T-helper 17 cell (primary cell): ENCODE data around the gene TUBA4B. TPM values are rescaled to one million over a fixed set of nuclear protein-coding genes. Genes with fewer than 3 reads are reported as not detected.
"Not testable (repeated sequence)": the region's sequence is repeated elsewhere in the genome, so short reads cannot be mapped to it uniquely, and the experiment has no call there.

Source experiments
- ATAC-seq: fragments of 150-1000 bp; cut with Tn5 transposase; 2 replicates; pipeline ENCODE4 v1.10.0; 2021; ENCODE audit warnings: mild to moderate bottlenecking, moderate library complexity
- DNase-seq, 3 donors: peaks; one replicate each; pipeline versions ENCODE4 v3.0.0 to v3.0.0-alpha.2; 2020 to 2021
- H3K9me3 ChIP-seq: one replicate; pipeline ENCODE4 v1.7.0; 2013; ENCODE audit warnings: low read length, mild to moderate bottlenecking; ENCODE audit not compliant: control insufficient read depth, poor library complexity, severe bottlenecking
- H3K27ac Mint-ChIP-seq: one replicate; pipeline ENCODE4 v1.8.0; 2022; ENCODE audit warnings: mild to moderate bottlenecking, moderate library complexity, mixed read lengths
- H3K27me3 Mint-ChIP-seq: one replicate; pipeline ENCODE4 v1.8.0; 2022; ENCODE audit warnings: mixed read lengths
- H3K36me3 Mint-ChIP-seq: one replicate; pipeline ENCODE4 v1.8.0; 2022; ENCODE audit warnings: low read depth, mixed read lengths
- H3K4me1 Mint-ChIP-seq: one replicate; pipeline ENCODE4 v1.8.0; 2022; ENCODE audit warnings: mild to moderate bottlenecking, mixed read lengths
- H3K4me3 Mint-ChIP-seq: one replicate; pipeline ENCODE4 v1.8.0; 2022; ENCODE audit warnings: mild to moderate bottlenecking, moderate library complexity, mixed read lengths
- total RNA-seq, 4 donors: library from RNA in 2 of 4; stranded (reverse) in 2 of 4; gene quantifications; one replicate each; pipeline ENCODE4 v1.2.3 and lab custom pipeline; 2022 to 2026

Gene TUBA4B
- total RNA-seq, 2 donors from 2014 or later = not detected

DNA sequence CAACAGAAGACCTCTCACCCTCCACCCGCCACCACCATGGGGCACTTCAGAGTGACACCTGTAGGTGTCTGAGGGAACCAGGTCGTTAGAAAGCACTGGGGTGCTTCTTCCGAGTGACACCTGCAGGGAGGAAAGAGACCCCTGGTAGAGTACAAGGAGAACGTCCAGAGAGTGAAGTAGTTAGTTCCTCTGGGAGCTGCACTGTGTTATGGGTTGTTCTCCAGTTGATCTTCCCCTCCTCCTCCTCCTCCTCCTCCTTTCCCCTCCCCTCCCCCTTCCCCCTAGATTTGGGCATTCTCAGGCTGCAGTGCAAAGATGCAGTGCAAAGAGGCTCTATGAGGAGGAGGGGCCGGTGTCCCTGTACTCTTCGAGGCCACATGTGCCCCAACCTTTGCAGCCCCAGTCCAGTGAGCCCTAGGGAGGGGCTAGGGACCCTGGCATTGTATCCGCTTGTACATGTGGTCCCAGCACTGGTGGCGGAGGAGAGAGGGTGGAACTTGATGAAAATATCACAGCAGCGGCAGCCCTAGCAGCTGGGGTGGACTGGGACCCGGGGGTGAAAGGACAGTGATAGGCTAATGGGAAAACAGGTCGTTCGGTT, 27.0 kb downstream of the TUBA4B start:
- peak overlapping the region; percentile 97 for H3K4me3 Mint-ChIP-seq
- peaks cover 6% of the 10 kb centered on the region for H3K36me3 Mint-ChIP-seq
- ATAC-seq (no peak), DNase-seq (no peak)
- H3K27me3 Mint-ChIP-seq = no peaks in the 10 kb centered on the region
- H3K27ac Mint-ChIP-seq = peak overlapping the region; percentile 96
- H3K4me1 Mint-ChIP-seq = peaks cover 28% of the 10 kb centered on the region
- H3K9me3 ChIP-seq = no peaks in the 10 kb centered on the region

DNA sequence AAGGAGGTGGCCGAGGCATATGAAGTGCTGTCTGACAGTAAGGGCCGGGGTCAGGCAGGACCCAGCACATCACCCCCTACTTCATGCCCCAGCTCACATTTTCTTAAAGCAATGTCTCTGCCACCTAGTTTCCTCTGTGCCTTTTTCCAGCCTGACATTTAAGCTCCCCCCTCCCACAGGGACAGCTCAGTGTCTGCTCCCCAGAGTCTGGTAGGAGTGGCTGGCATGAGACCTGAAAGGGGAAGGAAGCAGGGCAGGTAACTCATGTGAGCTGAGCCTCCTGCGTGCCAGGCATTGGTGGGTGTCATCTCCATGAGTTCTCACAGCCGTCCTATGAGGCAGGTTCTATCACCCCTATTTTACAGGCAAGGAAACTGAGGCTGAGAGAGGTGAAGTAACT, 27.6 kb downstream of the TUBA4B start:
- ATAC-seq (no peak), DNase-seq (no peak)
- Mint-ChIP-seq H3K4me3 (peak overlapping the region; percentile 97), H3K27me3 (no peaks in the 10 kb centered on the region), H3K36me3 (peaks cover 6% of the 10 kb centered on the region), H3K4me1 (peaks cover 28% of the 10 kb centered on the region), H3K27ac (peak overlapping the region; percentile 96)
- no peaks in the 10 kb centered on the region for H3K9me3 ChIP-seq

DNA sequence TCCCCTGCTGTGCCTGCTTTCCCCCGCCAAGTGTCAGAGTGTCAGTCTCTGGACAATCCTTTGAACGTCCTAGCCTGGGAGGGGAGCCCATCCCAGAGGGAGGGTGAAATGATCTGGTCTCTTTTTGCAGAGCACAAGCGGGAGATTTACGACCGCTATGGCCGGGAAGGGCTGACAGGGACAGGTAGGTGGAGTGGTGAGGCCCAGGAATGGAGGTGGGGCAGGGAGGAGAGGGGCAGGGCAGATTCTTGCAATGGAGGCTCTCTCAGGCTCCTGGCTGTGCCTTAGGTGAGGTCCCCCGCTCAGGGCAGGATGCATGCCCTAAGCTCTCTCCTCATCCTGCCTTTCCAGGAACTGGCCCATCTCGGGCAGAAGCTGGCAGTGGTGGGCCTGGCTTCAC, 28.5 kb downstream of the TUBA4B start:
- DNase-seq (no peak), ATAC-seq (no peak)
- Mint-ChIP-seq H3K27ac (peak overlapping the region; percentile 96), H3K27me3 (no peaks in the 10 kb centered on the region), H3K36me3 (peaks cover 6% of the 10 kb centered on the region), H3K4me3 (no peak overlapping the region), H3K4me1 (peaks cover 28% of the 10 kb centered on the region)
- no peaks in the 10 kb centered on the region for H3K9me3 ChIP-seq

DNA sequence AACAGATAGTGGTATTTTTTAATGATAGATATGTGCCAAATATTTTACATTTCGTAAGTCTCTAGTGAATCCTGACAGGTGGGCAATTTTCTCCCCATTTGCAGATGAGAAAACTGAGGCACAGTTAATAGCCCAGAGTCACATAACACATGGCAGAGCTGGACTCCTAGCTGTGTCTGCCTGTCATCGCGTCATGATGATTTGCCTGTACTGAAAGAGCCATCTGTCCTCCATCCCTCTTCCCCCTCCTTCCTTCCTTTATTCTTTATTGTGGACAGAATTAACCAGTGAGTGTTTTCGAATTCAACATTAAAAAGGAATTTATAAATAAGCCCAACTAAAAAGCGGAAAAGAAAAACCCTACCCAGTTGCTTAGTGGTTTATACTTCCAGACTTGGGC, 29.3 kb downstream of the TUBA4B start:
- Mint-ChIP-seq H3K36me3 (peaks cover 6% of the 10 kb centered on the region), H3K4me3 (no peak overlapping the region), H3K27me3 (no peaks in the 10 kb centered on the region), H3K4me1 (peaks cover 25% of the 10 kb centered on the region), H3K27ac (peak overlapping the region; percentile 96)
- H3K9me3 ChIP-seq = no peaks in the 10 kb centered on the region
- ATAC-seq = no peak
- no peak for DNase-seq

DNA sequence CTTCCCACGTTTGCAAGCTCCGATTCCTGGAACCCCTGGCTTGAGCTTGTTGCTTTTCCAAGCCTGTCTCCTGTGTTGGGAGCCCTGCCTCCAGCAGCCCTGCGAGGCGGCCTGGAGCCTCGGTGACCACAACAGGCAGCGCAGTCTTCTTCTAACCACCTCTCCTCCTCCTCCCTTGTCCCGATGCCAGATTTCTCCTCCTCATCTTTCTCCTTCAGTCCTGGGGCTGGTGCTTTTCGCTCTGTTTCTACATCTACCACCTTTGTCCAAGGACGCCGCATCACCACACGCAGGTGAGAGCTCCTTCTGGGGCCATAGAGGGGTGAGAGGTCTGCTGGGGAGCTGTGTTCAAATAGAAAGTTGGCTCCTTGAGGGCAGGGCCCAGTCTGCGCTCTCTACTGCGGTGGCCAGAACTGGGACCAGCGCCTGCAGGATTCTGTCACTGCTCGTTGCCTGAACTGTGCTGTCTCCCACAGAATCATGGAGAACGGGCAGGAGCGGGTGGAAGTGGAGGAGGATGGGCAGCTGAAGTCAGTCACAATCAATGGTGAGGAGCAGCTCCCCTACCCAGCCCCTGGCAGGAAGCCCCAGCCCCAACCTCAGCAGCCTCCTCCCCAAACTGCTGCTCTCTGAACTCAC, 30.0 kb downstream of the TUBA4B start:
- H3K36me3 Mint-ChIP-seq = peaks cover 6% of the 10 kb centered on the region
- ATAC-seq (no peak), DNase-seq (no peak)
- no peaks in the 10 kb centered on the region for H3K9me3 ChIP-seq
- peak overlapping the region; percentile 90 for H3K27ac Mint-ChIP-seq
- peak overlapping the region; percentile 43 for H3K4me3 Mint-ChIP-seq
- H3K4me1 Mint-ChIP-seq = peaks cover 18% of the 10 kb centered on the region
- H3K27me3 Mint-ChIP-seq = no peaks in the 10 kb centered on the region

DNA sequence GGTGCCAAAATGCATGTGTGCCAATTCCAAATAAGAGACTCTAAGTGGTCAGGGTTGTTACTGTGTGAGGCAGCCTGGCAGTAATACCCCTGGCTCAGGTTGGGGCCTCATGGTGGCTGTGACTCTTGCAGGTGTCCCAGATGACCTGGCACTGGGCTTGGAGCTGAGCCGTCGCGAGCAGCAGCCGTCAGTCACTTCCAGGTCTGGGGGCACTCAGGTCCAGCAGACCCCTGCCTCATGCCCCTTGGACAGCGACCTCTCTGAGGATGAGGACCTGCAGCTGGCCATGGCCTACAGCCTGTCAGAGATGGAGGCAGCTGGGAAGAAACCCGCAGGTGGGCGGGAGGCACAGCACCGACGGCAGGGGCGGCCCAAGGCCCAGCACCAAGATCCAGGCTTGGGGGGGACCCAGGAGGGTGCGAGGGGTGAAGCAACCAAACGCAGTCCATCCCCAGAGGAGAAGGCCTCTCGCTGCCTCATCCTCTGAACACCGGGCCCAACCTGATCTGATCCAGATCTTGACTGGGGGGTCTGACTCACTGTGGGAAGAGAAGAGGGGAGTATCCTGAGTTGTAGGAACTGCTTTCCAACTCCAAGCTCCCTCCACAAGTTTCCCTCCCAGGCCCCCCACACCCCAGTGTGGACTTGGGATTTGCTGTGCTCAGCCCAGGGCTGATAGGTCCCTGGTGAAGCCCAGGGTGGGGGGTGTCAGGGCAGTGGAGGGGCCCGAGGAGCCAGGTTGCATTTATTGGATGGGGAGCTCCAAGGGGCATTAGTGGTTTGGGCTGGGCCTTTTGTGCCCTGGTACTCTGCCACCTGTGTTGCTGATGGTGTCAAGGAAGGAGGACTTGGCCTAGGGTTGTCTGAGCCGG, 31.7 kb downstream of the TUBA4B start:
- DNase-seq (no peak), ATAC-seq (no peak)
- H3K4me1 Mint-ChIP-seq = peaks cover 8% of the 10 kb centered on the region
- no peaks in the 10 kb centered on the region for H3K9me3 ChIP-seq
- H3K4me3 Mint-ChIP-seq = no peak overlapping the region
- H3K27ac Mint-ChIP-seq = peak overlapping the region; percentile 90
- H3K27me3 Mint-ChIP-seq = no peaks in the 10 kb centered on the region
- peaks cover 4% of the 10 kb centered on the region for H3K36me3 Mint-ChIP-seq

DNA sequence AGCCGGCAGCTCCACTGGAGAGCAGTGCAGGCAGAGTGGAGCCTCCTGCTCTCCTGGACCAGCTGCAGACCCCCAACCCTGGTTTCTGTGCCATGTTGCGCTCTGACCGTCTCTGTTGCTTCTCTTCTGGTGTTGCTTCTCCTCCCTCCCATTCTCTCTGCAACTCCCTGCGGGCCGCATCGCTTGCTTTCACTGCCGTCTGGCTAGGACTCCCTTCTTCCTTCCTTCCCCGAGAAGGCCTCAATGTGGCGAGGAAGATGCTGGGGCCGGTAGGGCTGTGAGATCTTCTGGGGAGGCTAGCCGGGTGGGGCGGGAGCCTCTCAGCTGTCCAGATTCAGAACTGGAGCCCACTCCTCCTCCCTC, 32.3 kb downstream of the TUBA4B start:
- Mint-ChIP-seq H3K27me3 (no peaks in the 10 kb centered on the region), H3K4me1 (peaks cover 6% of the 10 kb centered on the region), H3K4me3 (no peak overlapping the region), H3K27ac (peak overlapping the region; percentile 75), H3K36me3 (peaks cover 4% of the 10 kb centered on the region)
- ATAC-seq (no peak), DNase-seq (no peak)
- no peaks in the 10 kb centered on the region for H3K9me3 ChIP-seq

DNA sequence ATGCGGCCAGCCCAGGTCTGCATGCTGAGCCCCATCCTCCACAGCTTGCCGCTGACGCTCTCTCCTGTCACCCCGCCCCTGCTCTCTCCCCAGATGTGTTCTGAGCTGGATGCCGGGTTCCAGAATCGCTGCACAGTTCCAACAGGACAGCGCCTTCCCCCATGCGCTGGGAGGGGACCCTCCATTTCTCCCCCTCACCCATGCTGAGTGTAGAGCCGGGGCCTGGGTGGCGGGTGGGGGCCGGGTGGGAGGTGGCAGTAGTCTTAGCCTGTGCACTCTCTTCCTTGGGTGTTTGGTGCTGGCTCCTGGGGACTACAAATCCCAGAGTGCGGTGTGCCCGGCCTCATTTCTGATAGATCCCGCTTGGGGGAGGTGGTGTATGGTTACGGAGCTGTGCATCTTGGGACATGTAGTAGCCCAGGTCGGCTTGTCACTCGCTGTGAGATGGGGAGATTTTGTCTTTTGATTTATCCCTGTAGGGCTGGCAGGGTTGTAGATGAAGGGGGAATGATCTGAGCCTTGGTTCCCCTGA, 32.9 kb downstream of the TUBA4B start:
- no peak overlapping the region for H3K4me3 Mint-ChIP-seq
- ATAC-seq = peak; percentile 5
- no peak for DNase-seq
- H3K27ac Mint-ChIP-seq = peak overlapping the region; percentile 75
- peaks cover 4% of the 10 kb centered on the region for H3K36me3 Mint-ChIP-seq
- H3K27me3 Mint-ChIP-seq = no peaks in the 10 kb centered on the region
- peaks cover 6% of the 10 kb centered on the region for H3K4me1 Mint-ChIP-seq
- H3K9me3 ChIP-seq = no peaks in the 10 kb centered on the region

DNA sequence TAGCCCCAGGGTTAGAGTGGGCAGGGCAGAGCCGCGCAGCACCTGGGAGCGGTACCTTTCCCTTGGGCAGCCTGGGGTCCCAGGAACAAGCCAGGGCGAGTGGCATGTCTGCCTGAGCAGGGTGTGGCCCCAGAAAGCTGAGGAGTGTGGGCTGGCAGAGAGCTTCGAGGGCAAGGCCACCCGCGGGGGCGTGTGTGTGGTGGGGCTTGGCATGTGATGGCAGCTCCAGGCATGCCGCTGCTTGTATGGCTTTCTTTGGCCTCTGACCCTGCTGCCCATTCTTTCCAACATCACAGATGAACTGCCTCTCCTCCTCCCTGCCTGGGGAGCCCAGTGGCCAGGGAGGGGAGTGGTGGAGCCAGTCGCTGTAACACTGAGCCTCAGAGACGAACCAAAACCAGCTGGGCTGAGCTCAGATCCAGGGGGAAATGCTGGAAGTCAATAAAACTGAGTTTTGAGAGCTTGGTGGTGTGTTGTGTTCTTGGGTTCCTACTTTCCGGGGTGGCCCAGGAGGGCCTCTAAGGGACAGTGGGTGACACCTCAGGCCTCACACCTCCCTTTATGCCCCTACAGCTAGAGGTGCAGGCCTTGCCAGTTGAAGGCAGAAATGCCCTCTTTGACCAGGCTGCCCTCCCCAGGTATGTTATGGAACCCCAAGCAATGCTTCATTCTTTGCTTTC, 33.5 kb downstream of the TUBA4B start:
- H3K36me3 Mint-ChIP-seq = peaks cover 4% of the 10 kb centered on the region
- peak overlapping the region; percentile 16 for H3K27ac Mint-ChIP-seq
- H3K9me3 ChIP-seq = no peaks in the 10 kb centered on the region
- no peak overlapping the region for H3K4me3 Mint-ChIP-seq
- DNase-seq (no peak), ATAC-seq (peak; percentile 20)
- H3K27me3 Mint-ChIP-seq = no peaks in the 10 kb centered on the region
- H3K4me1 Mint-ChIP-seq = peaks cover 4% of the 10 kb centered on the region

DNA sequence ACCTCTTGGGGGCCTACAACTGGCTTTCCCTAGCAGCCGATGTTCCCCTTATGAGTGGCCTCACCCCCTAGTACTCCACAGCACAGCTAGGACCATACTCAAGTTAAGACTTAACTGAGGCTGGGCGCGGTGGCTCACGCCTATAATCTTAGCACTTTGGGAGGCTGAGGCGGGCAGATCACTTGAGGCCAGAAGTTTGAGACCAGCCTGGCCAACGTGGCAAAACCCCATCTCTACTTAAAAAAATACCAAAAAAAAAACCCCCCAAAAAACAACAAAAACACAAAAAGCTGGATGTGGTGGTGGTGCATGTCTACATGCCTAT, 34.0 kb downstream of the TUBA4B start:
- ATAC-seq = peak; percentile 21
- not testable (repeated sequence) for H3K36me3 Mint-ChIP-seq, H3K4me1 Mint-ChIP-seq, H3K9me3 ChIP-seq, DNase-seq, H3K27me3 Mint-ChIP-seq, H3K4me3 Mint-ChIP-seq
- H3K27ac Mint-ChIP-seq = peak overlapping the region; percentile 16

DNA sequence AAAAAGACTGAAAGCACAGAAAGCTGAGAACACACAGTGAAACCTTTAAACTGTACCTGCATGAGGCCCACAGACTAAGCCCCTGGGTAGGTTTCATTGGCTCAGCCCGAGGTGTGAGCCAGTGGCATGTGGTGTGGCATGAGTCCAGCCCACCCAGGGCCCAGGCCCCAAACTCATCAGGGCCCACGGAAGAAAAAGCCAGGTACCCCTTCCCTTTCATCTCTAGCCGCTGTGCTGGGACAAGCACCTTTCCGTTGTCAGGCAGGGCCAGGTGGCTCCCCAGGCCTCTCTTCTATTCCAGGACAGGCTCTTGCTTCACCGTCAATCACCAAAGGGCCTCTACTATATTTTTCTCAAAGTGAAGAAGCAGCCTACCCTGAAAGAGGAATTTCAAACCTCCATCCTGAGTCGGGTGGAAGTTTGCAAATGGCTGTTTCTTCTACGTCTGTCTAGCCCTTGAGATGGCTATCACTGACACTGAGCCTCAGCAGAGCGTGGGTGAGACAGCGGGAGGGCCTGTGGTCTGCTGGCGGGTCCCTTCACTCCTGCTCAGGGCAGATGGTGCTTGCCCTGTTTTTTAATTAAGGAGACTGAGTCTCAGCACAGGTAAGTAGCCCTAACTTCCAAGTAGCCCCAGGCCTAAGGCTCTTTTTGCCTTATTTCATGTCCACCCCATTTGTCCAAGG, 34.7 kb downstream of the TUBA4B start:
- no peaks in the 10 kb centered on the region for H3K9me3 ChIP-seq
- Mint-ChIP-seq H3K4me3 (no peak overlapping the region), H3K27me3 (no peaks in the 10 kb centered on the region), H3K36me3 (peaks cover 4% of the 10 kb centered on the region), H3K27ac (peak overlapping the region; percentile 16), H3K4me1 (peaks cover 4% of the 10 kb centered on the region)
- DNase-seq (no peak), ATAC-seq (peak; percentile 24)

DNA sequence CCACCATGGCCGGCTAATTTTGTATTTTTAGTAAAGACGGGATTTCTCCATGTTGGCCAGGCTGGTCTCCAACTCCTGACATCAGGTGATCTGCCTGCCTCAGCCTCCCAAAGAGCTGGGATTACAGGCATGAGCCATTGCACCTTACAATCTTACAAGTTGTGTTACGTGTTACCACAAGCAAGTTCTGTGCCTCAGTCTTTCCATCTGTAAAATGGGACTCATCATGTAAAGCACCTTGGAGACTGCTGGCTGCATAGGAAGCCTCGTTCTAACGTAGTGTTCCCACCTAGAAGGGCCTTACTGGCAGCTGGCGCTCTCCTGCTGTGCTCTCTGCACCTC, 36.1 kb downstream of the TUBA4B start:
- Mint-ChIP-seq H3K4me1 (peaks cover 3% of the 10 kb centered on the region), H3K27ac (no peak overlapping the region), H3K4me3 (no peak overlapping the region), H3K27me3 (no peaks in the 10 kb centered on the region), H3K36me3 (no peaks in the 10 kb centered on the region)
- H3K9me3 ChIP-seq = no peaks in the 10 kb centered on the region
- ATAC-seq (no peak), DNase-seq (no peak)
